ENCODE measurements around the gene C19orf12.
"Not testable (repeated sequence)": the region's sequence is repeated elsewhere in the genome, so short reads cannot be mapped to it uniquely, and the experiment has no call there.

Gene C19orf12

GRCh38 chr19:29677001-29677817 is 37.9 kb downstream of the C19orf12 start:
- in situ Hi-C loops (cut with HindIII; ENCODE audit: low sequenced_read_pairs) = no loop called here

- in situ Hi-C loops (cut with HindIII; ENCODE audit: low sequenced_read_pairs) = no loop called here
These were observed 38.5 kb downstream of the C19orf12 start for GRCh38 chr19:29676586-29676985.

- in situ Hi-C loops (cut with HindIII; ENCODE audit: low sequenced_read_pairs) = no loop called here
These were observed 39.3 kb downstream of the C19orf12 start for GRCh38 chr19:29675650-29676186.

GRCh38 chr19:29675120-29675649 is 39.9 kb downstream of the C19orf12 start:
- in situ Hi-C loops (cut with HindIII; ENCODE audit: low sequenced_read_pairs) = no loop called here

- in situ Hi-C loops (cut with HindIII; ENCODE audit: low sequenced_read_pairs) = no loop called here
These were observed 40.5 kb downstream of the C19orf12 start for GRCh38 chr19:29674374-29675119.

GRCh38 chr19:29673451-29674371 is 41.4 kb downstream of the C19orf12 start:
- in situ Hi-C loops (cut with HindIII; ENCODE audit: low sequenced_read_pairs) = no loop called here

GRCh38 chr19:29672933-29673336 is 42.1 kb downstream of the C19orf12 start:
- in situ Hi-C loops (cut with HindIII; ENCODE audit: low sequenced_read_pairs) = no loop called here

- in situ Hi-C loops (cut with HindIII; ENCODE audit: low sequenced_read_pairs) = no loop called here
These were observed 42.6 kb downstream of the C19orf12 start for GRCh38 chr19:29672319-29672932.

- in situ Hi-C loops (cut with HindIII; ENCODE audit: low sequenced_read_pairs) = no loop called here
These were observed 43.5 kb downstream of the C19orf12 start for GRCh38 chr19:29671393-29672160.

GRCh38 chr19:29671026-29671392 is 44.1 kb downstream of the C19orf12 start:
- in situ Hi-C loops (cut with HindIII; ENCODE audit: low sequenced_read_pairs) = not testable (repeated sequence)

- in situ Hi-C loops (cut with HindIII; ENCODE audit: low sequenced_read_pairs) = no loop called here
These were observed 44.8 kb downstream of the C19orf12 start for GRCh38 chr19:29670255-29670654.

- in situ Hi-C loops (cut with HindIII; ENCODE audit: low sequenced_read_pairs) = no loop called here
These were observed 46.1 kb downstream of the C19orf12 start for GRCh38 chr19:29668746-29669609.

GRCh38 chr19:29667901-29668341 is 47.1 kb downstream of the C19orf12 start:
- in situ Hi-C loops (cut with HindIII; ENCODE audit: low sequenced_read_pairs) = no loop called here

GRCh38 chr19:29667387-29667783 is 47.7 kb downstream of the C19orf12 start:
- in situ Hi-C loops (cut with HindIII; ENCODE audit: low sequenced_read_pairs) = no loop called here

- in situ Hi-C loops (cut with HindIII; ENCODE audit: low sequenced_read_pairs) = no loop called here
These were observed 48.3 kb downstream of the C19orf12 start for GRCh38 chr19:29666578-29667386.

- in situ Hi-C loops (cut with HindIII; ENCODE audit: low sequenced_read_pairs) = no loop called here
These were observed 49.1 kb downstream of the C19orf12 start for GRCh38 chr19:29665826-29666577.
